Measurements from ENCODE around the gene CACNA2D4. TPM values are rescaled to one million over a fixed set of nuclear protein-coding genes. Genes with fewer than 3 reads are reported as not detected.

Gene CACNA2D4
- polyA plus RNA-seq, 3 donors: 2.0 to 5.8 (median 2.1) TPM

DNA sequence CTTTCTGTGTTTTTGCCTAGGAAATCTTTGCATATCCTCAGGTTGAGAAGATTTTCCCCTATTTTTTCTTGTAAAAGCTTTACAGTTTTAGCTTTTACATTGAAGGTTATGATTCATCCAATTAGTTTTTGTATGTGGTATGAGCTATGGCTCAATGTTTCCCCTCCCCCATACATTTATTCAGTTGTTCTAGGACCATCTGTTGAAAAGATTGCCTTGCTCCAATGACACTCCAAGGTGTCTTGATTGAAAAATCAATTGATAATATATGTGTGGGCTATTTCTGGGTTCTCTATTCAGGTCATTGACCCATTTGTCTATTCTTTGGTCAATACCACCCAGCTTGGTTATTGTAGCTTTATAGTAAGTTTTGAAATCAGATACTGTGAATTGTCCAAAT is 55.5 kb downstream of the CACNA2D4 start:
- H3K27ac ChIP-seq (ENCODE audit: low read depth, low read length): no peak overlapping the region

DNA sequence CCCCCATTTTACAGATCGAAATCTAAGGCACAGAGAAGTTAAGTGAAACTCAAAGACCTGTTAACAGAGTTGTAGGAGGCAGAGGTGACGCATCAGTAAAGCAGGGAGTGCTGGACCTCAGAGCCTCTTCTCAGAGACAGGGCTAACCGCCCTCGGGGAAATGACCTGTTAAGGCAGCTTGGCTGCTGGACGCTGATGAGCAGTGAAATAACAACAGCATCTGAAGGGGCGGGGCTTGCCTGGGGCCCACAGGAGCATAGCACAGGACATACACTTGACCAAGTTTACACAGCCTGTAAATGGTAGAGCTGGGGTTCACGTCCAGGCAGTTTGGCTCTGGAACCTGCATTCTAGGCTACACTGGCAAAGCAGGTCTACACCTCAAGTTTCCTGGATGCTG is 58.8 kb downstream of the CACNA2D4 start:
- no peak overlapping the region for H3K27ac ChIP-seq (ENCODE audit: low read depth, low read length)
- WGBS, 3 donors: 68 to 80% (median 76%) methylated on average over 7 of the region's 7 CpGs

GRCh38 chr12:1858456-1858855 is 60.0 kb downstream of the CACNA2D4 start:
- no peak overlapping the region for H3K27ac ChIP-seq (ENCODE audit: low read depth, low read length)
- WGBS, 3 donors: 75 to 90% (median 86%) methylated on average over 11 of the region's 11 CpGs

- no peak overlapping the region for H3K27ac ChIP-seq (ENCODE audit: low read depth, low read length)
- WGBS, 3 donors: 81 to 92% (median 89%) methylated on average over 7 of the region's 7 CpGs
These were observed 60.6 kb downstream of the CACNA2D4 start for GRCh38 chr12:1857821-1858220.

DNA sequence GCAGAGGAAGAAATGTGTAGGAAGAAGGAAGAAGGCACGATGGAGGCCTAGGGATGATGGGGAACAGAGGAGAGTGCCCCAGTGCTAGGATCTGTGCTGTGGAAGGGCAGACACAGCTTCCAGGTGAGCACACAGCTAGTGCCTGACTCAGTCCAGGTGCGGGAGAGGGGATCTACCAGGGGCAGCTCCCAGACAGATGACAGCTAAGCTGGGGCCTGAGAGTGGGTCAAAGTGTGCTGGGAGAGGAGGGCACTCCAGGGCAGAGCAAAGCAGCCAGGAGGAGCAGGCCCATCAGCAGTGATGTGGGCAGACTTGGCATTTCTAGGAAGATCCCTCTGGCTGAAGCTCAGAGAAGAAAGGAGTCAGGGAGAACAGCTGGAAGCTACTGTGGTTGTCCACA is 61.4 kb downstream of the CACNA2D4 start:
- no peak overlapping the region for H3K27ac ChIP-seq (ENCODE audit: low read depth, low read length)
- 41 to 64% (median 50%) methylated on average over 2 of the region's 2 CpGs for WGBS, 3 donors

DNA sequence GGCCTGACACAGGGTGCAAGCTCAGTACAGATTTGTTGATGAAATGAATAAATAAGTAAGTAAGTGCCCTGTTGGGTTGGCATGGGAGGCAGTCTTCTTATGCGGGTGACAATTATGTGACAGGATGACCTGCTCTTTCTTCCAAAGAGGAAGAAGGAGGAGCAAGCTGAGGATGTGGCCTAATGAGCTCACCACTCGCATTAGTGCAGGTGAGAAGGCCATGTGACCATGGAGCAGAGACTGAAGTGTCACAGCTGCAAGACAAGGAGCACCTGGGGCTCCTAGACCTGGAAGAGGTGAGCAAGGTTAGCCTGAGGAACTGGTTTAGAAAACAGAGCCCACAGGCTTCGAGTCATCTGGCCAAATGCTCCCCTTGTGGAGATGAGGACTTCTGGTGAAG is 63.2 kb downstream of the CACNA2D4 start:
- no peak overlapping the region for H3K27ac ChIP-seq (ENCODE audit: low read depth, low read length)
- 53 to 80% (median 75%) methylated on average over 3 of the region's 3 CpGs for WGBS, 3 donors

DNA sequence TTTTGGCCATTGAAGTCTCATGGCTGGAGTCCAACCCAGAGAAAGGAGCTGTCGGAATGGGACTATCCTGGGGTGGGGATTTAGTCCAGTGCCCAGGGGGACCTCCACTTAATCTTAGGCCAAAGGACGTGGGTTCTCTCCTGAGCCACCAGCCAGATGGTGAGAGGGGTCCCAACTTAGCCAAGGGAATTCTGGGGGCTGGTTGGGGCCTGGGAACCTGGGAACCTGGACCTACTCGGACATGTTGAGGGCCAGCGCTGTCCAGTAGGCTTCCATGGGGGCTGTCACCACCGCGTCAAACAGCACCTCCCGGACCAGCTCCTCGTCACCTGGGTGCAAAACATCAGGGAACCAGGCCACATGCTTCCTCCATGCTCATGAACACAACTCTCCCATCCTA is 64.7 kb downstream of the CACNA2D4 start:
- no peak overlapping the region for H3K27ac ChIP-seq (ENCODE audit: low read depth, low read length)
- 86 to 94% (median 93%) methylated on average over 8 of the region's 8 CpGs for WGBS, 3 donors

GRCh38 chr12:1852076-1852475 is 66.4 kb downstream of the CACNA2D4 start:
- no peak overlapping the region for H3K27ac ChIP-seq (ENCODE audit: low read depth, low read length)
- WGBS, 3 donors: 77 to 87% (median 85%) methylated on average over 1 of the region's 1 CpG

GRCh38 chr12:1851151-1851701 is 67.2 kb downstream of the CACNA2D4 start:
- 47 to 60% (median 59%) methylated on average over 7 of the region's 7 CpGs for WGBS, 3 donors

DNA sequence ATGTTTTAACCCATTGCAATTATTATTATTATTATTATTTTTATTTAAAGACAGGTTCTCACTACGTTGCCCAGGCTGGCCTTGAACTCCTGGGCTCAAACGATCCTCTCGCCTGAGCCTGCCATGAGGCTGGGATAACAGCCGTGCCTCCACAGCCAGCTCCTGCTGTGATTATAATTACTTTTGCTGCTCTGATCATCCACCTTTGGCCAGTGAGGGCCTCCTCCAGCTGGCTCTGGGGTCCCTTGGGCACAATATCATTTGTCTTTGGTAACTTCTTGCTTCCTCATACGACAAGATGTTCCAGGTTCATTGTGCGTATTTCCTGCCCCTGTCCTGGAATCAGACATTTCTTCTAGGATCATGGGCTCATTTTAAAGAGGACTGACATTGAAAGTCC is 69.7 kb downstream of the CACNA2D4 start:
- no peak overlapping the region for H3K27ac ChIP-seq (ENCODE audit: low read depth, low read length)
- WGBS, 3 donors: 57 to 80% (median 76%) methylated on average over 6 of the region's 6 CpGs

More at GRCh38 chr12:1851151-1851701, 67.2 kb downstream of the CACNA2D4 start:
- H3K27ac ChIP-seq (ENCODE audit: low read depth, low read length): no peak overlapping the region

DNA sequence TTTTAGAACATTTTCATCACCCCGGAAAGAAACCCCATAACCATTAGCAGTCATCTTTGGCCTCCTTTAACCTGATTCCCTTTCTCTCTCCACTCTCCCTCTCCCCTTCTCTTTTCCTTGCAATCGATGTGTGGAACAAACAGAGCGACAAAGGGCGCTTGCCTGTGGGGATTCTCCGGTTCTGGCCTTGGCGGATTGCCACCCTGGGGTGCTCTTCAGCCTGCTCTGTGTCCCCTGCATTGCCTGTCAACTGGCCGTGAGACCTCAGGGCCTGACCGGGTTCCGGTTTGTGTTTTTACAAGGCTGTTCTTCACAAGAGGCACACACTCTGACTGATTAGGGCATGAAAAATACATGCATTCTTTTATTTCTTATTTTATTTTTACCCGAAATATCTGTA is 70.3 kb downstream of the CACNA2D4 start:
- 57 to 83% (median 76%) methylated on average over 10 of the region's 10 CpGs for WGBS, 3 donors
- H3K27ac ChIP-seq (ENCODE audit: low read depth, low read length): no peak overlapping the region

GRCh38 chr12:1847411-1847810 is 71.0 kb downstream of the CACNA2D4 start:
- H3K27ac ChIP-seq (ENCODE audit: low read depth, low read length): no peak overlapping the region
- WGBS, 3 donors: 60 to 75% (median 62%) methylated on average over 4 of the region's 4 CpGs

DNA sequence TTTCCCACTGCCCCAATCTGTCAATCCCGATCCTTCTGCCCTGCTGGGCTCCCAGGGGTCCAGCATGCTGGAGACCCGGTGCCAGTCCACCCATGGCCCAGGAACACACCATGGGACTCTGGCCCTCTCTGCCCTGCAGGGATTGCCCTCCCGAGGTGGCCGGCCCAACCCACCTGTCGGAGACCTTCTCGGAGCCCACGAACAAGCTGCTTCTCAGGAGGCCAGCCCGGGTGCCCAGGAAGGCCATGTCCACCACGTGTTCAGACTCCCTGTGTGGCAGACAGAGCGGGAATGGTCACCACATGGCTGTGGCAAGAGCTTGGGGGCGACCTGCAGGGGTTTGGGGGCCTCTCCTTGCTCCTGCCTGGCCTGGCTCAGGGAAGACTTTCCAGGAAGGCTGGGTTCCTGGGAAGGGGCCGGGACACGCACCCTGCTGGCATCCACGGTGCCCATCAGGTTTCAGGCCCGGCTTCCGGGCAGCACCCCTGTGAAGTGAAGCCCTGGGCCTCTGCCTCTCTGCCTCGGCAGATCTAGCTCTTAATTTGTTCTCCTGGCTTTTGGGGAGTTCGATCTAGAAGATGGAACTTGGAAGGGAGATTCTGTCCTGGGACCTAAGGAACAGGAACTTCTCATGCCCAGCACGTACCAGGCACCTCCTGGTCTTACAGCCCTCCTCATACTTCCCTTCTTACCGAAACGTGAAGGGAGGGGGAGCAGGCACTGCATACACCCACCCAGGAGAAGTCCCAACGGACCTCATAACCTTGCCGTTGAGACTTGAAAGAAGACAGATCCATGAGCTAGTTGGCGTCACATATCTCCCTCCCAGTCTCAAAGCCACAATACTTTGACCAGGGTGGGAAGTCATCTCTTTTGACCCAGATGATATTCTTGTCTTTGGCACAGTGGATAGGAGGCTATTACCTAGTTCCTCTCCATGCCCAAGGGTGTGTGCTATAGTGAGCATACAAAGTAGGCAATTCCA is 71.7 kb downstream of the CACNA2D4 start:
- no peak overlapping the region for H3K27ac ChIP-seq (ENCODE audit: low read depth, low read length)
- 83 to 87% (median 85%) methylated on average over 23 to 24 of the region's 24 CpGs for WGBS, 3 donors

- H3K27ac ChIP-seq (ENCODE audit: low read depth, low read length): no peak overlapping the region
- WGBS, 3 donors: 85 to 91% (median 91%) methylated on average over 5 of the region's 5 CpGs
These were observed 72.6 kb downstream of the CACNA2D4 start for GRCh38 chr12:1845886-1846285.

- no peak overlapping the region for H3K27ac ChIP-seq (ENCODE audit: low read depth, low read length)
- WGBS, 3 donors: 83 to 88% (median 87%) methylated on average over 14 of the region's 14 CpGs
These were observed 73.0 kb downstream of the CACNA2D4 start for GRCh38 chr12:1845427-1845826.

- WGBS, 3 donors: 40 to 42% (median 41%) methylated on average over 12 of the region's 12 CpGs
- H3K27ac ChIP-seq (ENCODE audit: low read depth, low read length): no peak overlapping the region
These were observed 73.6 kb downstream of the CACNA2D4 start for GRCh38 chr12:1844661-1845409.

DNA sequence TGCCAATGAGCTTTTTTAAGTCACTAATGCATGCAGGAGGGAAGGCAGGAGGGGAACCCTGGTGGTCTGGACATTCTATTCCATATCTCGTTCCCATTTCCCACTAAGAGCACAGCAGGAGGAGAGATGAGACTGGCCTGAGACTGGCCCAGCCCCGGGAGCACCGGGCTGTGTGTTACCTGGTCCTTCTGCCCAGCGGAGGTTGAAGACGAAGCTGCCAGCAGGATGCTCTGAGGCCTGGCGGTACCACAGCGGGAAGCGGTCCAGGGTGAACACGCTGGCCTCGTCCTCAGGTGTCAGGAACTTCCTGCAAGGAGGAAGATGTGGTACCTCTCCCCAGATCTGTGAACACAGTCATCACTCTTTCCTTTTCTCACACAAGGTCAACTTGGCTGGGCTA is 74.2 kb downstream of the CACNA2D4 start:
- 60 to 83% (median 69%) methylated on average over 10 of the region's 10 CpGs for WGBS, 3 donors

DNA sequence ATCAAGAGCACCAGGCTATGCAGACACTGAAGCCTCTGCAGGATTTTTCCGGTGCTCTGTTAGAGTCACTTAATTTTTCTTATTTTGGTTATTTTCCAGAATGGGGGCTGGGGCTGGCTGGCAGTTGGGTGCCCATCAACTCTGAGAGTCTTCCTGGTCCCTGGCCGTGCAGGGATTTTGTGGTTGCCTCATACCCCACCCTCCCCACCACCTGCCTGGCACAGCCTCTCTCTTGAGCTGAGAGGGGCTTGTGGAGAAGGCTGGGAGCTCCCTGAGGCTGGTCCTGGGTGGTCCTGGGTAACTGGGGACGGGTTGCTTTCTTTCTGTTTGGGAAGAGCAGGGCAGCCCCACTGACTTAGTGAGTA is 74.8 kb downstream of the CACNA2D4 start:
- WGBS, 3 donors: 49 to 64% (median 61%) methylated on average over 3 of the region's 3 CpGs
- no peak overlapping the region for H3K27ac ChIP-seq (ENCODE audit: low read depth, low read length)

More for the DNA sequence above, 74.2 kb downstream of the CACNA2D4 start:
- no peak overlapping the region for H3K27ac ChIP-seq (ENCODE audit: low read depth, low read length)

Data from adipose tissue (tissue), 3 donors.